ENCODE data around the gene MAS1.

DNA sequence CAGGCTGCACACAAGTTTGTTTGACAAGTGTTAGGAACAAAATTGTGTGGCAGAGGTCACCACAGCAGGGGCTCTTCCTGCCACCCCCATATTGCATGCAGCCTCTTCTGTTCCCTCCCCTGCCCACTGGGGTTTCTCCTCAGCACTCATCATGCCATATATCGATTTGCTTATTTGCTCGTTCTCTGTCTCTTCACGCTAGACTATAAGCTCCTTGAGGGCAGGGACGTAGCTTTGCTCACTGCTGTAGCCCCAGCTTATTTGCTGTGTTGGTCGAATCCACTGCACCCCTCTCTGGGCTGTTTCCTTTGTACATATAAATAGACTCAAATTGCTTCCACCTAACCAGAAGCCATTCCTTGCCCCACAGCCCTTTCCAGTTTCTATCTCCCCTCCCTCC lies 19.6 kb downstream of the MAS1 start:
- no peak for TF ChIP-seq SNRNP70 (IDR thresholded peaks at IDR 0.05; ENCODE audit: low read depth, low read length)
- TF ChIP-seq EP300 (IDR thresholded peaks at IDR 0.05; ENCODE audit: low read depth in 2 of 2, low read length in 2 of 2), result no peak
- no peak for TF ChIP-seq EP300 (CRISPR knock-in tag; IDR thresholded peaks at IDR 0.05; ENCODE audit: borderline replicate concordance)
- TF ChIP-seq ZNF562 (CRISPR knock-in tag; IDR thresholded peaks at IDR 0.05; ENCODE audit: borderline replicate concordance), result no peak
- TF ChIP-seq MYC (CRISPR knock-in tag; IDR thresholded peaks at IDR 0.05; ENCODE audit: borderline replicate concordance), result no peak
- no peak for TF ChIP-seq JUNB (CRISPR knock-in tag; IDR thresholded peaks at IDR 0.05; ENCODE audit: borderline replicate concordance)
- no peak for TF ChIP-seq JDP2 (CRISPR knock-in tag; IDR thresholded peaks at IDR 0.05; ENCODE audit: borderline replicate concordance)

Data from HepG2 (cell line).